Coronary artery (tissue), 2 donors: ENCODE data around the gene YES1.

ENCODE experiments used
- DNase-seq: peaks from one replicate; pipeline ENCODE4 v3.0.0-alpha.2; 2017; ENCODE audit warnings: low spot score
- H3K27ac ChIP-seq, 2 donors: fragments of 200-600 bp; sonication (generic); one replicate each; pipeline ENCODE4 v1.5.1; 2016 to 2019
- H3K4me3 ChIP-seq: fragments of 200-600 bp; sonication (generic); 2 replicates; pipeline ENCODE4 v1.5.1; 2016; ENCODE audit warnings: mild to moderate bottlenecking, moderate library complexity
- TF ChIP-seq, protein P1 (sequence below): fragments of 200-600 bp; sonication (generic); IDR thresholded peaks from one replicate; pipeline ENCODE4 v1.5.1; 2019; ENCODE audit warnings: antibody characterized with exemption

The YES1 gene

DNA sequence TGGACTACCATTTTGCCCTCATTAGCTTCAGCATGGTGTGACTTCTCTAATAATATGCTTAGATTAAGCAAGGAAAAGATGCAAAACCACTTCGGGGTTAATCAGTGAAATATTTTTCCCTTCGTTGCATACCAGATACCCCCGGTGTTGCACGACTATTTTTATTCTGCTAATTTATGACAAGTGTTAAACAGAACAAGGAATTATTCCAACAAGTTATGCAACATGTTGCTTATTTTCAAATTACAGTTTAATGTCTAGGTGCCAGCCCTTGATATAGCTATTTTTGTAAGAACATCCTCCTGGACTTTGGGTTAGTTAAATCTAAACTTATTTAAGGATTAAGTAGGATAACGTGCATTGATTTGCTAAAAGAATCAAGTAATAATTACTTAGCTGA, 138.3 kb downstream of the YES1 start:
- TF ChIP-seq, protein P1, sequence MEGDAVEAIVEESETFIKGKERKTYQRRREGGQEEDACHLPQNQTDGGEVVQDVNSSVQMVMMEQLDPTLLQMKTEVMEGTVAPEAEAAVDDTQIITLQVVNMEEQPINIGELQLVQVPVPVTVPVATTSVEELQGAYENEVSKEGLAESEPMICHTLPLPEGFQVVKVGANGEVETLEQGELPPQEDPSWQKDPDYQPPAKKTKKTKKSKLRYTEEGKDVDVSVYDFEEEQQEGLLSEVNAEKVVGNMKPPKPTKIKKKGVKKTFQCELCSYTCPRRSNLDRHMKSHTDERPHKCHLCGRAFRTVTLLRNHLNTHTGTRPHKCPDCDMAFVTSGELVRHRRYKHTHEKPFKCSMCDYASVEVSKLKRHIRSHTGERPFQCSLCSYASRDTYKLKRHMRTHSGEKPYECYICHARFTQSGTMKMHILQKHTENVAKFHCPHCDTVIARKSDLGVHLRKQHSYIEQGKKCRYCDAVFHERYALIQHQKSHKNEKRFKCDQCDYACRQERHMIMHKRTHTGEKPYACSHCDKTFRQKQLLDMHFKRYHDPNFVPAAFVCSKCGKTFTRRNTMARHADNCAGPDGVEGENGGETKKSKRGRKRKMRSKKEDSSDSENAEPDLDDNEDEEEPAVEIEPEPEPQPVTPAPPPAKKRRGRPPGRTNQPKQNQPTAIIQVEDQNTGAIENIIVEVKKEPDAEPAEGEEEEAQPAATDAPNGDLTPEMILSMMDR: no peak
- H3K4me3 ChIP-seq: no peak overlapping the region
- DNase-seq: no peak
- H3K27ac ChIP-seq: no peak overlapping the region

DNA sequence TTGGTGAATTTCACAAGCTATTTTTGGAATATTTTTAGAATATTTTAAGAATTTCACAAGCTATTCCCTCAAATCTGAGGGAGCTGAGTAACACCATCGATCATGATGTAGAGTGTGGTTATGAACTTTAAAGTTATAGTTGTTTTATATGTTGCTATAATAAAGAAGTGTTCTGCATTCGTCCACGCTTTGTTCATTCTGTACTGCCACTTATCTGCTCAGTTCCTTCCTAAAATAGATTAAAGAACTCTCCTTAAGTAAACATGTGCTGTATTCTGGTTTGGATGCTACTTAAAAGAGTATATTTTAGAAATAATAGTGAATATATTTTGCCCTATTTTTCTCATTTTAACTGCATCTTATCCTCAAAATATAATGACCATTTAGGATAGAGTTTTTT, 138.7 kb downstream of the YES1 start:
- TF ChIP-seq, protein P1: no peak
- no peak for DNase-seq
- Histone ChIP-seq H3K27ac (no peak overlapping the region), H3K4me3 (no peak overlapping the region)
